AG04450 (cell line): ENCODE data around the gene CABLES2. TPM values are rescaled to one million over a fixed set of nuclear protein-coding genes. Genes with fewer than 3 reads are reported as not detected.
A peak's percentile ranks its signal among the peaks of the same experiment; 100 is the strongest.
"Not testable (repeated sequence)": the region's sequence is repeated elsewhere in the genome, so short reads cannot be mapped to it uniquely, and the experiment has no call there.

Experiments used
- CTCF ChIA-PET: fragments of 300-600, 350-600 bp; formaldehyde crosslinking; extraction: SDS; loops from one replicate; lab custom pipeline; 2022; ENCODE audit warnings: antibody characterized with exemption, inconsistent platforms; lab: Charles Lee
- POLR2A ChIA-PET: fragments of 350-600 bp; formaldehyde crosslinking; extraction: SDS; loops from one replicate; lab custom pipeline; 2021; ENCODE audit warnings: antibody characterized with exemption, inconsistent platforms; lab: Yijun Ruan, JAX
- DNase-seq: peaks from one replicate; pipeline ENCODE4 v3.0.0-alpha.2; 2011; ENCODE audit warnings: low read depth, low spot score
- H3K27ac ChIP-seq: one replicate; pipeline ENCODE4 v1.5.1; 2012; ENCODE audit warnings: low read depth, low read length, control low read depth
- H3K27me3 ChIP-seq: one replicate; pipeline ENCODE4 v1.6.0; 2012; ENCODE audit warnings: low read length; ENCODE audit not compliant: control insufficient read depth, insufficient read depth
- H3K4me3 ChIP-seq: 2 replicates; pipeline ENCODE4 v1.5.1; 2011; ENCODE audit warnings: mild to moderate bottlenecking, low read depth, low read length, control low read depth
- H3K9me3 ChIP-seq: 2 replicates; pipeline ENCODE4 v1.5.1; 2012; ENCODE audit warnings: low read length; ENCODE audit not compliant: control insufficient read depth, insufficient read depth
- CTCF ChIP-seq: IDR thresholded peaks from 2 replicates; pipeline ENCODE4 v1.5.1; 2011; ENCODE audit warnings: low read depth, low read length, control low read depth, inconsistent platforms
- polyA plus RNA-seq: library from polyadenylated mRNA; depleted of rRNA; stranded (reverse); fragments of >200 nt; gene quantifications from 2 replicates; pipeline ENCODE4 v1.2.3, GENCODE V29; 2011

Gene CABLES2
- polyA plus RNA-seq, 1 experiment = 3.8 TPM

- ChIA-PET POLR2A (interaction anchor here (1.1 to 2.0 kb wide), 5 partner anchors 10 to 70 kb away, joined by 3 to 9 read pairs (median 4); partner anchors contain the start of gene RPS21), CTCF (interaction anchor here (1.1 to 3.6 kb wide), 5 partner anchors 11 to 75 kb away, joined by 4 to 50 read pairs (median 5); no protein-coding TSS in a partner anchor)
- peak overlapping the region; percentile 31 for H3K27ac ChIP-seq
- H3K4me3 ChIP-seq = no peak overlapping the region
- no peak for DNase-seq
- no peaks in the 10 kb centered on the region for H3K27me3 ChIP-seq
- H3K9me3 ChIP-seq = peaks cover 16% of the 10 kb centered on the region
- peak; percentile 47 for TF ChIP-seq CTCF
Observed at GRCh38 chr20:62376112-62377063, 30.7 kb downstream of the CABLES2 start.

GRCh38 chr20:62374331-62375152 is 32.5 kb downstream of the CABLES2 start:
- Histone ChIP-seq H3K9me3 (peaks cover 16% of the 10 kb centered on the region), H3K27ac (peak overlapping the region; percentile 73), H3K27me3 (no peaks in the 10 kb centered on the region), H3K4me3 (no peak overlapping the region)
- no peak for TF ChIP-seq CTCF
- CTCF ChIA-PET = interaction anchor here (0.6 to 3.6 kb wide), 10 partner anchors 10 to 367 kb away, joined by 3 to 50 read pairs (median 4); no protein-coding TSS in a partner anchor
- DNase-seq = no peak
- POLR2A ChIA-PET = interaction anchor here (0.6 to 2.0 kb wide), 10 partner anchors 9 to 253 kb away, joined by 3 to 12 read pairs (median 4); partner anchors contain the start of genes ADRM1, LSM14B and RPS21

GRCh38 chr20:62373631-62374179 is 33.4 kb downstream of the CABLES2 start:
- H3K27me3 ChIP-seq, H3K27ac ChIP-seq, CTCF ChIA-PET, H3K4me3 ChIP-seq, DNase-seq: not testable (repeated sequence)
- H3K9me3 ChIP-seq = peaks cover 16% of the 10 kb centered on the region
- POLR2A ChIA-PET = interaction anchor here (0.6 kb wide), 1 partner anchor 49 kb away, joined by 5 read pairs; no protein-coding TSS in a partner anchor

GRCh38 chr20:62372042-62372993 is 34.8 kb downstream of the CABLES2 start:
- H3K4me3 ChIP-seq = no peak overlapping the region
- no peaks in the 10 kb centered on the region for H3K27me3 ChIP-seq
- ChIA-PET POLR2A (no interaction called here), CTCF (interaction anchor here (0.7 to 1.2 kb wide), 2 partner anchors 10 to 70 kb away, joined by 3 to 8 read pairs; no protein-coding TSS in a partner anchor)
- no peak for DNase-seq
- H3K27ac ChIP-seq = no peak overlapping the region
- H3K9me3 ChIP-seq = peaks cover 16% of the 10 kb centered on the region
- no peak for TF ChIP-seq CTCF
